ENCODE data around the gene CNTN1.

The CNTN1 gene

DNA sequence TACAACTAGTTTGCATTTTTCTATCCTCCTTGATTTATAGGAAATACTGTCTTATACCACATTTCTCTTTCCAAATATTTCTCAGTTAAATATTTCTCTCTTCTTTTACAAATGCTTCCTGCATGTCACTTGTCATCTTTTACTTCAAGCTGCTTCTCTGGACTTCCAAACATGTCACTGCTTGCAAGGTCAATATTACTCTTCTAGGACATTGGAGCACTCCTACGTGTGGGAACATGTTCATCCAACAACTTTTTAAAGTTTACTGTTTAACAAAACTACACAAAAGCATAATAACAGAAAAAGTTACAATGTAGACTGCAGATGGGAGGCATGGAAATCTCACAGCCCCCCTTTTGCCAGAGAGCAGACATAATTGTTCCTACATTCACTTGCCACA lies 28.5 kb upstream of the CNTN1 start:
- DNase-seq (ENCODE audit: low spot score) = no peak
- TF ChIP-seq, protein P1, sequence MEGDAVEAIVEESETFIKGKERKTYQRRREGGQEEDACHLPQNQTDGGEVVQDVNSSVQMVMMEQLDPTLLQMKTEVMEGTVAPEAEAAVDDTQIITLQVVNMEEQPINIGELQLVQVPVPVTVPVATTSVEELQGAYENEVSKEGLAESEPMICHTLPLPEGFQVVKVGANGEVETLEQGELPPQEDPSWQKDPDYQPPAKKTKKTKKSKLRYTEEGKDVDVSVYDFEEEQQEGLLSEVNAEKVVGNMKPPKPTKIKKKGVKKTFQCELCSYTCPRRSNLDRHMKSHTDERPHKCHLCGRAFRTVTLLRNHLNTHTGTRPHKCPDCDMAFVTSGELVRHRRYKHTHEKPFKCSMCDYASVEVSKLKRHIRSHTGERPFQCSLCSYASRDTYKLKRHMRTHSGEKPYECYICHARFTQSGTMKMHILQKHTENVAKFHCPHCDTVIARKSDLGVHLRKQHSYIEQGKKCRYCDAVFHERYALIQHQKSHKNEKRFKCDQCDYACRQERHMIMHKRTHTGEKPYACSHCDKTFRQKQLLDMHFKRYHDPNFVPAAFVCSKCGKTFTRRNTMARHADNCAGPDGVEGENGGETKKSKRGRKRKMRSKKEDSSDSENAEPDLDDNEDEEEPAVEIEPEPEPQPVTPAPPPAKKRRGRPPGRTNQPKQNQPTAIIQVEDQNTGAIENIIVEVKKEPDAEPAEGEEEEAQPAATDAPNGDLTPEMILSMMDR (IDR thresholded peaks at IDR 0.05; ENCODE audit: borderline replicate concordance, control extremely low read depth, extremely low read depth, insufficient read depth, missing control alignments) = no peak
- in situ Hi-C loops (cut with MboI; ENCODE audit: low sequenced_read_pairs, unreplicated experiment) = no loop called here

GRCh38 chr12:40668099-40668529 lies 24.1 kb upstream of the CNTN1 start:
- TF ChIP-seq, protein P1 (IDR thresholded peaks at IDR 0.05; ENCODE audit: borderline replicate concordance, control extremely low read depth, extremely low read depth, insufficient read depth, missing control alignments) = no peak
- DNase-seq (ENCODE audit: low spot score) = no peak
- in situ Hi-C loops (cut with MboI; ENCODE audit: low sequenced_read_pairs, unreplicated experiment) = no loop called here

DNA sequence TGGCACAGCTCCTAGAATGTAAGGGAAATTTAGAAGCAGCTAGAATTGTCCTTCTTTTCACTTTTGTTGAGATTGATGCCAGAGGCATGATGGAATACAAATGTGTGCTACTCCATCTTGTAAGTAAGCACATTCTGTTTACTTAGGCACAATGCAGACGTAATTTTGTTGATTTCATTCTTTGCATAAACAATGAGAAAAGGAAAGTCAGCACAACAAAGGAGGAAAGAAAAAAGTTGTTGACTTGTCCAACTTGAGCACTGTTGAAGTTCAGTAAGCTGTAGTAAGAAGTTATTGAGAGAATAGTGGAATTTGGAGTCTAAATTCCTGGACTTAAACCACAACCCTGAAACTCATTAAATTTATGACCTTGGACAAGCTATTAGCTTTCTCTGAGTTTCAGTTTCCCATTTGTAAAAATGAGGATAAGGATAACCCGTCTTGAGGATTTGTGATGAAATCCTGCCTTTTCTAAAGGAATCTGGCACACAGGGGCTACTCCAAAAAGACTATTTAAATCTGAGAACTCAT lies 19.4 kb upstream of the CNTN1 start:
- TF ChIP-seq, protein P1 (IDR thresholded peaks at IDR 0.05; ENCODE audit: borderline replicate concordance, control extremely low read depth, extremely low read depth, insufficient read depth, missing control alignments) = no peak
- in situ Hi-C loops (cut with MboI; ENCODE audit: low sequenced_read_pairs, unreplicated experiment) = no loop called here
- no peak for DNase-seq (ENCODE audit: low spot score)

- TF ChIP-seq, protein P1 (IDR thresholded peaks at IDR 0.05; ENCODE audit: borderline replicate concordance, control extremely low read depth, extremely low read depth, insufficient read depth, missing control alignments) = no peak
- no peak for DNase-seq (ENCODE audit: low spot score)
- in situ Hi-C loops (cut with MboI; ENCODE audit: low sequenced_read_pairs, unreplicated experiment) = no loop called here
Observed at GRCh38 chr12:40681148-40681547, 11.1 kb upstream of the CNTN1 start.

- TF ChIP-seq, protein P1 (IDR thresholded peaks at IDR 0.05; ENCODE audit: borderline replicate concordance, control extremely low read depth, extremely low read depth, insufficient read depth, missing control alignments) = no peak
- in situ Hi-C loops (cut with MboI; ENCODE audit: low sequenced_read_pairs, unreplicated experiment) = no loop called here
- DNase-seq (ENCODE audit: low spot score) = no peak
Observed at GRCh38 chr12:40684986-40685385, 7.3 kb upstream of the CNTN1 start.

GRCh38 chr12:40688085-40688725 lies 4.0 kb upstream of the CNTN1 start:
- DNase-seq (ENCODE audit: low spot score) = no peak
- in situ Hi-C loops (cut with MboI; ENCODE audit: low sequenced_read_pairs, unreplicated experiment) = no loop called here
- TF ChIP-seq, protein P1 (IDR thresholded peaks at IDR 0.05; ENCODE audit: borderline replicate concordance, control extremely low read depth, extremely low read depth, insufficient read depth, missing control alignments) = no peak

All from GM13976 (cell line).